Lower lobe of right lung (tissue), 2 donors: ENCODE results near the gene ARID1B. TPM values are rescaled to one million over a fixed set of nuclear protein-coding genes. Genes with fewer than 3 reads are reported as not detected.
A peak's percentile ranks its signal among the peaks of the same experiment; 100 is the strongest.

Experiments
- ATAC-seq, 2 donors: fragments of 200-7000 bp; cut with Tn5 transposase; one replicate each; pipeline ENCODE4 v1.9.1; 2020 to 2022; ENCODE audit warnings: mild to moderate bottlenecking in 2 of 2, moderate library complexity in 2 of 2
- DNase-seq: peaks from one replicate; pipeline ENCODE4 v3.0.0-alpha.2; 2020
- H3K27ac ChIP-seq: fragments of 200-600 bp; one replicate; pipeline ENCODE4 v1.8.0; 2022
- H3K27me3 ChIP-seq: fragments of 200-600 bp; one replicate; pipeline ENCODE4 v1.8.0; 2022; ENCODE audit warnings: low read depth
- H3K36me3 ChIP-seq: fragments of 200-600 bp; one replicate; pipeline ENCODE4 v1.8.0; 2022; ENCODE audit warnings: mild to moderate bottlenecking
- H3K4me1 ChIP-seq: fragments of 200-600 bp; one replicate; pipeline ENCODE4 v1.8.0; 2022
- H3K4me3 ChIP-seq: fragments of 200-600 bp; one replicate; pipeline ENCODE4 v1.8.0; 2022; ENCODE audit warnings: mild to moderate bottlenecking
- H3K9me3 ChIP-seq: fragments of 200-600 bp; one replicate; pipeline ENCODE4 v1.8.0; 2022
- intact Hi-C: fragments of 100-400 bp; cut with DNase I; formaldehyde crosslinking; loops from one replicate; pipeline ENCODE4 v1.11.0; 2022
- total RNA-seq: library from RNA; stranded (reverse); fragmentation: NEBNext Ultra II Directional; extraction: Animal tissue kit (Norgen Biotek cat#: 25700); gene quantifications from one replicate; pipeline ENCODE4 v1.2.1, GENCODE V29; 2021
- TF ChIP-seq, protein P1 (sequence below): fragments of 200-600 bp; IDR thresholded peaks from one replicate; pipeline ENCODE4 v1.8.0; 2022; ENCODE audit warnings: antibody characterized with exemption, mild to moderate bottlenecking
- donor health status: DM: no; HTN: yes; CAD: no; lungs with severe emphysema.

Gene ARID1B
- total RNA-seq, 1 donor from 2014 or later: 95.5 TPM

DNA sequence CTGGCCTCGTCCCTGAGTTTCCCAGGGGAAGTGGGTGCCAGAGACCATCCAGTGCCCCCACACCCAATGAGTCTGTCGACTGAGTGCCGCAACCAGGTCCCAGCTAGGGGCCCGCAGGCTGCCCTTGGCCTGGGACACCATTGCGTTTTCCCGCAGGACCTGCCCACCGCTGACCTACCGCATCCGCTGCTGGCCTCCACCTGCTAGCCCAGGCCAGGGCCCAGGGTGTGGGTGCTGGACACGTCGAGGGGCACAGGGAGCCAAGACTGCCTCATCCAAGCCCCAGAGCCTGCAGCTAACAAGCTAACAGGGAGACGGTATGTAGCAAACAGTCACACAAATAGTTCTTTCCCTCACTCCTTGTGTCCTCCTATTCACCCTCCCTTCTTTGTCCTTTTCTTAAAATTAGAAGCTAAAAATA is 448.4 kb downstream of the ARID1B start:
- H3K4me3 ChIP-seq: no peak overlapping the region
- no peaks in the 10 kb centered on the region for H3K27me3 ChIP-seq
- peaks cover 6% of the 10 kb centered on the region for H3K4me1 ChIP-seq
- DNase-seq (no peak), ATAC-seq (no peak)
- TF ChIP-seq, protein P1, sequence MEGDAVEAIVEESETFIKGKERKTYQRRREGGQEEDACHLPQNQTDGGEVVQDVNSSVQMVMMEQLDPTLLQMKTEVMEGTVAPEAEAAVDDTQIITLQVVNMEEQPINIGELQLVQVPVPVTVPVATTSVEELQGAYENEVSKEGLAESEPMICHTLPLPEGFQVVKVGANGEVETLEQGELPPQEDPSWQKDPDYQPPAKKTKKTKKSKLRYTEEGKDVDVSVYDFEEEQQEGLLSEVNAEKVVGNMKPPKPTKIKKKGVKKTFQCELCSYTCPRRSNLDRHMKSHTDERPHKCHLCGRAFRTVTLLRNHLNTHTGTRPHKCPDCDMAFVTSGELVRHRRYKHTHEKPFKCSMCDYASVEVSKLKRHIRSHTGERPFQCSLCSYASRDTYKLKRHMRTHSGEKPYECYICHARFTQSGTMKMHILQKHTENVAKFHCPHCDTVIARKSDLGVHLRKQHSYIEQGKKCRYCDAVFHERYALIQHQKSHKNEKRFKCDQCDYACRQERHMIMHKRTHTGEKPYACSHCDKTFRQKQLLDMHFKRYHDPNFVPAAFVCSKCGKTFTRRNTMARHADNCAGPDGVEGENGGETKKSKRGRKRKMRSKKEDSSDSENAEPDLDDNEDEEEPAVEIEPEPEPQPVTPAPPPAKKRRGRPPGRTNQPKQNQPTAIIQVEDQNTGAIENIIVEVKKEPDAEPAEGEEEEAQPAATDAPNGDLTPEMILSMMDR: no peak
- no peaks in the 10 kb centered on the region for H3K9me3 ChIP-seq
- intact Hi-C loops: no loop called here
- H3K27ac ChIP-seq: peak overlapping the region; percentile 13
- H3K36me3 ChIP-seq: no peaks in the 10 kb centered on the region

DNA sequence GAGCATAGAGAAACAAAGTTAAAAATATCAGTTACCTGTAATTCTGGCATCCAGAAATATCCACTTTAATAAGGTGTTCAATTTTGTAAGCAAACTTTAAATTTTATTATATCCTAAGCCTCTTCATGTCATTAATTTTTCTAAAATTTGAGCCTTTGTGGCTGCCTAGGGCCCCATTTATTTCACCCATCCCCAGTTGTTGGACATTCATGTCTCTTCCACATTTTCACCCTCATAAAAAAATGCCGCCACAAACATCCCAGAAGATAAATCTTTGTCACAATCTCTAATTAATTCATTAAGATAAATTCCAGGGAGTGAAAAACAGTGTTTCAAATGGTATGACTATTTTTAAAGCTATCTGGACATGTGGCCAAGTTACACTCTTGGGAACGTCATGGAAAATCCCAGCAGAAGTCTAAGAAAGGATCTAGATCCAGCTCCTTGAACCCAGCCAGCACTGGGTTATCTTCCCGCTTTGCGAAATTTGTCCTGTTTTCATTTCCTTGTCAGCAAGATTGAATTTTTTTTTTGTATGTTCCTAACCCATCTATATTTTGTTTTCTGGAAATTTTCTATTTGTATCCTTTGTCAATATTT is 448.9 kb downstream of the ARID1B start:
- intact Hi-C loops: no loop called here
- H3K27ac ChIP-seq: peak overlapping the region; percentile 13
- ATAC-seq: no peak
- H3K4me1 ChIP-seq: peaks cover 4% of the 10 kb centered on the region
- H3K4me3 ChIP-seq: no peak overlapping the region
- DNase-seq: no peak
- H3K9me3 ChIP-seq: no peaks in the 10 kb centered on the region
- no peaks in the 10 kb centered on the region for H3K36me3 ChIP-seq
- H3K27me3 ChIP-seq: no peaks in the 10 kb centered on the region
- TF ChIP-seq, protein P1: no peak

DNA sequence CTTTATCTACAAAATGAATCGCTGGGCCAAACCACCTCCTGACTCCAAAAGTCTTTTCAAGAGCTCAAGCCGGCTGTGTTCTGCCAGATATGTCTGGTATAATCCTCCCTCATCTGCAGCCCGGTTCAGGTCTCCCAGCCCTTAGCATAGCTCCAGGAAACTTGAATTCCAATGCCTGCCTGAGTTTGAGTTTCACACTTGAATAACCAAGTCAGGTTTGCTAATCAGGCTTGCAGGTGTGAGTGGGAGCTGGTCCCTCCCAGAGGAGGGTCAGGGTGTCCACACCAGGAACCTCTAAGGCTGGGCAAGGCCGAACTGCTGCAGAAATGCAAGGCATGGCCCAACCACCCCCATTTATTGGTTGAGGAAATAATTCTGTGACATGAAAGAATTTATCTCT is 449.6 kb downstream of the ARID1B start:
- DNase-seq (no peak), ATAC-seq (no peak)
- TF ChIP-seq, protein P1: no peak
- Histone ChIP-seq H3K4me1 (peaks cover 4% of the 10 kb centered on the region), H3K36me3 (no peaks in the 10 kb centered on the region), H3K27me3 (no peaks in the 10 kb centered on the region), H3K27ac (no peak overlapping the region), H3K4me3 (no peak overlapping the region), H3K9me3 (no peaks in the 10 kb centered on the region)
- intact Hi-C loops: no loop called here

DNA sequence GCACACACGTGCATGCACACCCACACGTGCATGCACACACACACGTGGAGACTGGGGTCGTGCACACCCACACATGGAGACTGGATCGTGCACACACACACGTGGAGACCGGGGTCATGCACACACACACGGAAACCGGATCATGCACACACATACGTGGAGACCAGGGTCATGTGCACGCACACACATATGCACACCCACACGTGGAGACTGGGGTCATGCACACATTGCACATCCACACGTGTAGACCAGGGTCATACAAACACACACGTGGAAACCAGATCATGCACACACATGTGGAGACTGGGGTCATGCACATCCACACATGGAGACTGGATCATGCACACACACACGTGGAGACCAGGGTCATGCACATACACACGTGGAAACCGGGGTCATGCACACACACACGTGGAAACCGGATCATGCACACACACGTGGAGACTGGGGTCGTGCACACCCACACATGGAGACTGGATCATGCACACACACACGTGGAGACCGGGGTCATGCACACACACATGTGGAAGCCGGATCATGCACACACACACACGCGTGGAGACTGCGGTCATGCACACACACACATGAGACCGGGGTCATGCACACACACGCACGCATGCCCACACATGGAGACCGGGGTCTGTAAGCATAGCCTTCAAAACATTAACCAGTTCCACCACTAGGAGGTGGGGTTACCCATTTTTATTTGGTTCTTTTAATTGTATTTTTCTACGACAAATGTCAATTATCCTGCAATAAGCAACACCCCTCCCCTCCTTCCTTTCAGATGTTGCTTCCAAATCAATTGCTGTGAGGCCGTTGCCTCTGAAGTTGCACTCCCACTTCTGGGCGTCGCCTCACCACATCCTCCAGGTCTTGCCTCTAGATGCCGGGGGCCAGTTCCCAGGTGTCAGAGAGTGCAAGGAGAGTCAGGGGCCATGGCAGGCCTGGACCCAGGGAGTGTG is 450.3 kb downstream of the ARID1B start:
- Histone ChIP-seq H3K9me3 (no peaks in the 10 kb centered on the region), H3K4me3 (no peak overlapping the region), H3K27me3 (no peaks in the 10 kb centered on the region), H3K4me1 (peaks cover 4% of the 10 kb centered on the region), H3K27ac (no peak overlapping the region), H3K36me3 (no peaks in the 10 kb centered on the region)
- DNase-seq: no peak
- intact Hi-C loops: no loop called here
- TF ChIP-seq, protein P1: no peak
- ATAC-seq: no peak

DNA sequence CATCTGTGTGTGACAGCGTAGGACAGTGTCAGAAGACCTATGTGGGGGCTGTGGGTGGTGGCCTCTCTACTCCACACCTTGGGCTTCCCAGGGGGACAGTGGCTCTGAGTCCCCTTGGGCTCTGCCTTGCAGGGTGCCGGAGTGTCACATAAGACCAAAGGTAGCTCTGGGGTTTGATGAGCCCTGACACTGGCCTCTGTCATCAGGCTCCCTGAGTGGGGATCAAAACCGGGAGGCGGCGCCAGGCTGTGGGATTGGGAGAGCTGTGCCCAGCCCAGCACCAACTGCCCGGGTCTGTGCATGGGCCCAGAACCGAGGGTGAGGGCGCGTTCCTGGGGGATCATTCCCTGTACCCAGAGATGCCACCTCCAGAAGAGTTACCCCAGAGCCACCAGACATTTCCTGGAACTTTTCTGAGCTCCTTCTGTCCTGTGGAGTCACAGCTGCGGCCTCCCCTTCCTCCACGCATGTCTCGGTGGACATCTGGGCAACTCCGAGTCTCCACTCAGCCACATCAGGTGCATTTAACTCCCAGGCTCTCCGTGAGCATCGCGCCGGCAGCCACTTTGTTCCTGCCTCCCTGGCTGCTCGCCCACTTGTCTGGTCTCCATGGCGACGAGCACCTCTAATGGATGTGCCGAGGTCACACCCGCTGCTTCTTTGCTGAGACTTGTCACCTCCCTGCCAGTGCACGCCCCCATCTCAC is 451.4 kb downstream of the ARID1B start:
- TF ChIP-seq, protein P1: no peak
- H3K27me3 ChIP-seq: no peaks in the 10 kb centered on the region
- no peaks in the 10 kb centered on the region for H3K9me3 ChIP-seq
- no peak overlapping the region for H3K27ac ChIP-seq
- no peak for DNase-seq
- H3K36me3 ChIP-seq: no peaks in the 10 kb centered on the region
- H3K4me3 ChIP-seq: no peak overlapping the region
- no peak for ATAC-seq
- peaks cover 4% of the 10 kb centered on the region for H3K4me1 ChIP-seq
- intact Hi-C loops: no loop called here
